Neutrophil (primary cell): Measurements from ENCODE around the gene ACAT1.
"Not testable (repeated sequence)": the region's sequence is repeated elsewhere in the genome, so short reads cannot be mapped to it uniquely, and the experiment has no call there.

Source experiments
- H3K27ac ChIP-seq: fragments of 200-600 bp; sonication (generic); 2 replicates; pipeline ENCODE4 v1.5.1; 2016; ENCODE audit warnings: mild to moderate bottlenecking, moderate library complexity
- H3K27me3 ChIP-seq: fragments of 200-600 bp; sonication (generic); 2 replicates; pipeline ENCODE4 v1.6.0; 2016; ENCODE audit warnings: mild to moderate bottlenecking
- H3K36me3 ChIP-seq: fragments of 200-600 bp; sonication (generic); 2 replicates; pipeline ENCODE4 v1.5.1; 2017
- H3K4me1 ChIP-seq, 2 experiments: fragments of 200-600 bp in 1 of 2; sonication (generic) in 1 of 2; 1 replicate in 1 of 2; 2 replicates in 1 of 2; pipeline versions ENCODE4 v1.5.1 to v1.6.1; 2013 to 2016; ENCODE audit warnings: low read depth in 1 of 2, low read length in 1 of 2, mild to moderate bottlenecking in 1 of 2, moderate library complexity in 1 of 2; ENCODE audit not compliant: control insufficient read depth in 1 of 2, insufficient read depth in 1 of 2
- H3K4me3 ChIP-seq, 2 experiments: fragments of 200-600 bp in 1 of 2; sonication (generic) in 1 of 2; 1 replicate in 1 of 2; 2 replicates in 1 of 2; pipeline ENCODE4 v1.5.1; 2013 to 2016; ENCODE audit warnings: low read depth in 1 of 2, low read length in 1 of 2, mild to moderate bottlenecking in 1 of 2, moderate library complexity in 1 of 2
- H3K9me3 ChIP-seq: fragments of 200-600 bp; sonication (generic); 2 replicates; pipeline ENCODE4 v1.5.1; 2016
- TF ChIP-seq, protein P1 (sequence below): fragments of 200-600 bp; sonication (generic); IDR thresholded peaks from 2 replicates; pipeline ENCODE4 v1.5.1; 2016; ENCODE audit warnings: antibody characterized with exemption

ACAT1 gene

DNA sequence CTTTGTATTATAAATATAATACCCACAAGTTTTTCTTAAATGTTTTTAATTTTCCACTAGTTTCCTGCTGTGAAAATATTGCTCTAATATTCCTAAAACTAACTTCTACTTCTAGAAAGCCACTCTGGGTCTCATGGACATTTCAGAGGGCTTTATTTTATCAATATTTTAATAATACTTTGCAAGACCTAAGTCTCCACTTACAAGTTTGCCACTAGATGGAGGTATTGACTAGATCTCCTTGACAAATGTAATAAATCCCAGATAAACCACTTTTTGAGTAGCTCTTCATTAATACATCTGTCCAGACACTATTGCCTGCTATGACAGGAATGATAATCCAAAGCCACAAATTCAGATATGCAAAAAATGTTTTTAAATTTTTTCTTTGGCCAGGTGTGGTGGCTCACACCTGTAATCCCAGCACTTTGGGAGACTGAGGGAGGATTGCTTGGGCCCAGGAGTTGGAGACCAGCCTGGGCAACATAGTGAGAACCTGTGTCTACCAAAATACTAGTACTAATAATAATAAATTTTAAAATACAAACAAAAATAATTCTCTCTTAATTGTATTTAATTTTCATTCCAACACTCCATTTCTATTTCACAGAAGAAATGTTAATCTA lies 3.5 kb upstream of the ACAT1 start:
- no peaks in the 10 kb centered on the region for H3K36me3 ChIP-seq
- no peaks in the 10 kb centered on the region for H3K27me3 ChIP-seq
- no peak overlapping the region for H3K4me3 ChIP-seq
- TF ChIP-seq, protein P1, sequence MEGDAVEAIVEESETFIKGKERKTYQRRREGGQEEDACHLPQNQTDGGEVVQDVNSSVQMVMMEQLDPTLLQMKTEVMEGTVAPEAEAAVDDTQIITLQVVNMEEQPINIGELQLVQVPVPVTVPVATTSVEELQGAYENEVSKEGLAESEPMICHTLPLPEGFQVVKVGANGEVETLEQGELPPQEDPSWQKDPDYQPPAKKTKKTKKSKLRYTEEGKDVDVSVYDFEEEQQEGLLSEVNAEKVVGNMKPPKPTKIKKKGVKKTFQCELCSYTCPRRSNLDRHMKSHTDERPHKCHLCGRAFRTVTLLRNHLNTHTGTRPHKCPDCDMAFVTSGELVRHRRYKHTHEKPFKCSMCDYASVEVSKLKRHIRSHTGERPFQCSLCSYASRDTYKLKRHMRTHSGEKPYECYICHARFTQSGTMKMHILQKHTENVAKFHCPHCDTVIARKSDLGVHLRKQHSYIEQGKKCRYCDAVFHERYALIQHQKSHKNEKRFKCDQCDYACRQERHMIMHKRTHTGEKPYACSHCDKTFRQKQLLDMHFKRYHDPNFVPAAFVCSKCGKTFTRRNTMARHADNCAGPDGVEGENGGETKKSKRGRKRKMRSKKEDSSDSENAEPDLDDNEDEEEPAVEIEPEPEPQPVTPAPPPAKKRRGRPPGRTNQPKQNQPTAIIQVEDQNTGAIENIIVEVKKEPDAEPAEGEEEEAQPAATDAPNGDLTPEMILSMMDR: no peak
- peaks cover 15 to 17% of the 10 kb centered on the region in 2 experiments for H3K4me1 ChIP-seq
- H3K27ac ChIP-seq: no peak overlapping the region
- no peaks in the 10 kb centered on the region for H3K9me3 ChIP-seq

- Histone ChIP-seq H3K27ac (peak overlapping the region; percentile 69), H3K4me1 (peaks cover 29 to 34% of the 10 kb centered on the region in 2 experiments), H3K4me3 (peak overlapping the region; percentile 79 to 93)
- not testable (repeated sequence) for H3K36me3 ChIP-seq, H3K9me3 ChIP-seq, H3K27me3 ChIP-seq
Observed at GRCh38 chr11:108120936-108121273, 462 bp upstream of the ACAT1 start.

DNA sequence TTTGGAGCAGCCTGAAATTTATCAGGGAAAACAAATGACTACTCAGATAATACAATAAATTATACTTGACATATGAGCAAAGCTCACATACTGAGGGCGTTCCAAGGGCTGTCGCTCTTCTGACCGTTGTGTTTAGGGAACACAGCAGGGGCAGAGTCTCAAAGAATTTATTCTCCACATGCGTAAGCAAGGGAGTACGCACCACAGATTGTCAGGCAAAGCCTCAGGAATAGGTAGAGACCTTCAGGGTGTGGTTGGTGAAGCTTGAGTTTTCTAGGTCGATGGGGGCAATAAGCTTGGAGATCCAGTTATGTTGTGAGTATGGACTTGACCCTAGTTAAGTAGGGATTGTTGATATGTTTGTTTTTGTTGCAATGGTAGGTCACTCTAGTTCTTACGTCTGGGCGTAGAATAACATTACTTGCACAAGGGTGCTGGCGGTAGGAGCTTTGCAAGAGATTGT lies 830 bp downstream of the ACAT1 start:
- peak overlapping the region; percentile 79 to 93 for H3K4me3 ChIP-seq
- peaks cover 29 to 34% of the 10 kb centered on the region in 2 experiments for H3K4me1 ChIP-seq
- TF ChIP-seq, protein P1: no peak
- H3K27ac ChIP-seq: no peak overlapping the region
- H3K9me3 ChIP-seq: no peaks in the 10 kb centered on the region
- H3K27me3 ChIP-seq: no peaks in the 10 kb centered on the region
- no peaks in the 10 kb centered on the region for H3K36me3 ChIP-seq

- H3K9me3 ChIP-seq: no peaks in the 10 kb centered on the region
- H3K4me3 ChIP-seq: no peak overlapping the region
- peaks cover 7% of the 10 kb centered on the region for H3K36me3 ChIP-seq
- TF ChIP-seq, protein P1: no peak
- no peaks in the 10 kb centered on the region for H3K27me3 ChIP-seq
- peaks cover 29 to 34% of the 10 kb centered on the region in 2 experiments for H3K4me1 ChIP-seq
- no peak overlapping the region for H3K27ac ChIP-seq
Observed at GRCh38 chr11:108125096-108125495, 3.7 kb downstream of the ACAT1 start.

- TF ChIP-seq, protein P1: no peak
- peaks cover 7% of the 10 kb centered on the region for H3K36me3 ChIP-seq
- H3K27me3 ChIP-seq: no peaks in the 10 kb centered on the region
Observed at GRCh38 chr11:108128772-108129171, 7.4 kb downstream of the ACAT1 start.

GRCh38 chr11:108131993-108132392 lies 10.6 kb downstream of the ACAT1 start:
- no peaks in the 10 kb centered on the region for H3K4me1 ChIP-seq
- no peak overlapping the region for H3K4me3 ChIP-seq
- H3K36me3 ChIP-seq: peaks cover 20% of the 10 kb centered on the region
- H3K9me3 ChIP-seq: no peaks in the 10 kb centered on the region
- no peaks in the 10 kb centered on the region for H3K27me3 ChIP-seq
- H3K27ac ChIP-seq: no peak overlapping the region
- TF ChIP-seq, protein P1: no peak

More at GRCh38 chr11:108128772-108129171, 7.4 kb downstream of the ACAT1 start:
- H3K4me3 ChIP-seq: no peak overlapping the region
- H3K27ac ChIP-seq: no peak overlapping the region
- peaks cover 6 to 8% of the 10 kb centered on the region in 2 experiments for H3K4me1 ChIP-seq
- no peaks in the 10 kb centered on the region for H3K9me3 ChIP-seq

DNA sequence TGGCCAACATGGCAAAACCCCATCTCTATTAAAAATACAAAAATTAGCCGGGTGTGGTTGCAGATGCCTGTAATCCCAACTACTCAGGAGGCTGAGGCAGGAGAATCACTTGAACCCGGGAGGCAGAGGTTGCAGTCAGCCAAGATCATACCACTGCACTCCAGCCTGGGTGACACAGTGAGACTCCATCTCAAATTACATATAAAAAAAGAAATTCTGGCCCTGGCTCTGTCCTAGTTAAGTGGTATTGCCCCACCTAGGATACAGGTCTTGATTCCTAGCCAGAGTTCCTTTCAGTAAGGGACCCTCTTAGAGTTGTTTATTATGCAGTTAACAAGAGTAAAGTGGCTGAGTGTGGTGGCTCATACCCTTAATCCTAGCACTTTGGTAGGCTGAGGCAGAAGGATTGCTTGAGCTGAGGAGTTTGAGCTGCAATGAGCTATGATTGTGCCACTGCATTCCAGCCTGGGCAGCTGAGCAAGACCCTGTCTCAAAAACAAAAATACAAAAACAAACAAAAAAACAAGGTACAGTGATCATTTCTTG lies 11.7 kb downstream of the ACAT1 start:
- H3K4me3 ChIP-seq, H3K27ac ChIP-seq, H3K4me1 ChIP-seq, H3K9me3 ChIP-seq, H3K27me3 ChIP-seq: not testable (repeated sequence)
- H3K36me3 ChIP-seq: peaks cover 21% of the 10 kb centered on the region
